Hepatocyte (in vitro differentiated cells): ENCODE results near the gene SLC30A4. TPM values are rescaled to one million over a fixed set of nuclear protein-coding genes. Genes with fewer than 3 reads are reported as not detected.

Experiments
- DNase-seq: peaks from one replicate; pipeline ENCODE4 v3.0.0-alpha.2; 2016; ENCODE audit warnings: low spot score
- H2AFZ ChIP-seq: fragments of 200-600 bp; sonication (generic); 2 replicates; pipeline ENCODE4 v1.6.0; 2016; ENCODE audit warnings: antibody characterized with exemption, mild to moderate bottlenecking
- H3K27ac ChIP-seq: fragments of 200-600 bp; sonication (generic); 2 replicates; pipeline ENCODE4 v1.5.1; 2016; ENCODE audit warnings: mild to moderate bottlenecking
- H3K27me3 ChIP-seq: fragments of 200-600 bp; sonication (generic); 2 replicates; pipeline ENCODE4 v1.6.1; 2016
- H3K36me3 ChIP-seq: fragments of 200-600 bp; sonication (generic); replicated peaks from 2 replicates; pipeline ENCODE4 v1.5.1; 2016; ENCODE audit warnings: low read depth; ENCODE audit not compliant: insufficient read depth
- H3K4me1 ChIP-seq: fragments of 200-600 bp; sonication (generic); 2 replicates; pipeline ENCODE4 v1.5.1; 2016; ENCODE audit warnings: mild to moderate bottlenecking, moderate library complexity; ENCODE audit not compliant: insufficient read depth
- H3K4me2 ChIP-seq: fragments of 200-600 bp; sonication (generic); 2 replicates; pipeline ENCODE4 v1.6.0; 2016
- H3K4me3 ChIP-seq: fragments of 200-600 bp; sonication (generic); 2 replicates; pipeline ENCODE4 v1.5.1; 2016; ENCODE audit warnings: mild to moderate bottlenecking
- H3K79me2 ChIP-seq: fragments of 200-600 bp; sonication (generic); 2 replicates; pipeline ENCODE4 v1.6.0; 2017; ENCODE audit warnings: mild to moderate bottlenecking
- H3K9me2 ChIP-seq: fragments of 200-600 bp; sonication (generic); replicated peaks from 2 replicates; pipeline ENCODE4 v1.6.0; 2017; ENCODE audit warnings: mild to moderate bottlenecking; ENCODE audit not compliant: insufficient read depth
- H3K9me3 ChIP-seq: fragments of 200-600 bp; sonication (generic); 2 replicates; pipeline ENCODE4 v1.5.1; 2016; ENCODE audit warnings: low read depth, mild to moderate bottlenecking
- H4K20me1 ChIP-seq: fragments of 200-600 bp; sonication (generic); 2 replicates; pipeline ENCODE4 v1.6.0; 2016; ENCODE audit warnings: mild to moderate bottlenecking; ENCODE audit not compliant: insufficient read depth, poor library complexity, severe bottlenecking
- CTCF ChIP-seq: fragments of 200-600 bp; sonication (generic); IDR thresholded peaks from 2 replicates; pipeline ENCODE4 v1.5.1; 2016; ENCODE audit warnings: antibody characterized with exemption, mild to moderate bottlenecking; ENCODE audit not compliant: poor library complexity
- EZH2 ChIP-seq: fragments of 200-600 bp; sonication (generic); IDR thresholded peaks from 2 replicates; pipeline ENCODE4 v1.6.1; 2016; ENCODE audit warnings: antibody characterized with exemption, mild to moderate bottlenecking, borderline replicate concordance
- EZH2phosphoT487 ChIP-seq: fragments of 200-600 bp; sonication (generic); IDR thresholded peaks from one replicate; pipeline ENCODE4 v1.6.1; 2018; ENCODE audit warnings: antibody characterized with exemption, mild to moderate bottlenecking, low read depth, moderate library complexity; ENCODE audit not compliant: unreplicated experiment, severe bottlenecking
- WGBS: methylation state at CpG from one replicate; pipeline ENCODE4 v1.1.6; 2016; ENCODE audit warnings: low lambda C conversion rate; ENCODE audit errors: missing lambda C conversion rate; 5-methylcytosine and 5-hydroxymethylcytosine counted together
- polyA plus RNA-seq: library from polyadenylated mRNA; unstranded; fragments of >200 nt; fragmentation: Nextera tagmentation; extraction: Ambion mirVana; gene quantifications from 2 replicates; pipeline ENCODE4 v1.2.1, GENCODE V29; 2016
- total RNA-seq: library from RNA; depleted of rRNA; stranded (reverse); fragments of >200 nt; gene quantifications from 2 replicates; pipeline ENCODE4 v1.2.3, GENCODE V29; 2014

Gene SLC30A4
- total and polyA plus RNA-seq, 2 experiments from 2014 or later: 2.9 to 4.1 TPM

DNA sequence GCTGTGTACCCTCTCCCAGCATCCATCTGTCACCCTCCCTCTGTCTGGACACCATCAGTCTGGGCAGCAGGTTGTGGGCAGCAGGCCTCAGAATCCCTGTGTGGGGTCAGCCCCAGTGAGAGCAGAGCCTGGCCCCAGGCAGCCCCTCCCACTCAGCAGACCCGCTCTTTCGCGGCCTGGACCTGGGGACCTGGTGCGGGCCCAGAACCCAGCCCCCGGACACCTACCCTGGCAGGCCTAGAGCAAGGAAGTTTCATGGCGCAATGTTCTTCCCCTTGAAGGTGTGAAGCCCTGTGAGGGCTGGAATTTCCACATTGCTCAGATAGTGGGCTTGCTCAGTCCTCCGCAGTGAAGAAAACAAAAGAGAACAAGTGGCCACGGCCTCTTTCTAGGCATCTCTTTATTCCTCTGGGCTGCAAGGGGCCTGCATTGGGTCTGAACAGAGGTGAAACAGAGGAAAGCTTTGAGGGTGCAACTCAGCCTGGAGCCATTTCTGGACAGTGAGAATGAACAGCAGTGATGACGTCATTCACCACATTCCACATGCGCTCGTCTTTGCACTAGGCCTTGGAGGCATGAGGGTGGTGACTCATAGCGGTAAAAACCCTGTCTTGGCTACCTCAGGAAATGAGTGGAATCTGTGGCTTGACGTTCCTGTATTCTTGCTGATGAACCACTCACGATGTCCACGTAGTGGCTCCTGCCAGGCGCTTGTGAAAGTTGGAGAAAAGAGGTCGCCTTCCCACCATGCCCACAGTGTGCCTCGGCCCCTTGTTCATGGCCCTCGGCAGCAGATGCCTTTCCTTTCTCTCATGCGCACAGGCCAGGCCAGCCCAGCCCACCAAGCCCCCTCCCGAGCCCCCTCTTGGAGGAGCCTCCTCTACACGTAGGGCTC lies 66.1 kb downstream of the SLC30A4 start:
- Histone ChIP-seq H3K4me2 (peak overlapping the region; percentile 36), H3K79me2 (no peaks in the 10 kb centered on the region), H4K20me1 (no peaks in the 10 kb centered on the region), H3K27me3 (no peaks in the 10 kb centered on the region), H2AFZ (peak overlapping the region; percentile 17), H3K4me3 (no peak overlapping the region), H3K9me2 (no peaks in the 10 kb centered on the region), H3K27ac (peak overlapping the region; percentile 86), H3K9me3 (no peaks in the 10 kb centered on the region), H3K36me3 (no peaks in the 10 kb centered on the region), H3K4me1 (peaks cover 13% of the 10 kb centered on the region)
- 61% methylated on average over 22 of the region's 22 CpGs for WGBS
- TF ChIP-seq EZH2 (no peak), CTCF (no peak), EZH2phosphoT487 (no peak)
- peak; percentile 90 for DNase-seq

DNA sequence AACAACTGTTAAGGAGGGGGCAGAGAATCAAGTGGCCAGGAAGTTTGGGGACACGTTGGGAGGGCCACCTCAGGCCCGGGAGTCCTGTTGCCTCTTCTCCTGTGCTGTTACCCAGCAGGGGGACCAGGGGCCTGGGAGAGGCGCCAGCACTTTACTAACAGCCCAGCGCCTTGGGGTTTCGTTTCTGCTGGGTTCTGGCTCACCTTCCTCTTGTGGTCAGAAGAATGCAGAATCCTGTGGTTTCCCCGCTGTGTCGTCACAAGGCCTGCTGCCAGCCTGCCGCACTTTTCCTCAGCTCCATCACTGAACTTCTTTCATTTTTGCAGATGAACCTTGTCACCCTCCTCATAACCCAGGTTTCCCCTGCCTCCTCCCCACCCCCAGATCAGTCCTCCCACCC lies 67.7 kb downstream of the SLC30A4 start:
- Histone ChIP-seq H3K4me2 (no peak overlapping the region), H3K79me2 (no peaks in the 10 kb centered on the region), H3K27me3 (no peaks in the 10 kb centered on the region), H2AFZ (no peak overlapping the region), H3K9me2 (no peaks in the 10 kb centered on the region), H3K27ac (no peak overlapping the region), H3K4me3 (no peak overlapping the region), H4K20me1 (no peaks in the 10 kb centered on the region), H3K9me3 (no peaks in the 10 kb centered on the region), H3K4me1 (peaks cover 19% of the 10 kb centered on the region), H3K36me3 (no peaks in the 10 kb centered on the region)
- TF ChIP-seq CTCF: no peak
- TF ChIP-seq EZH2: no peak
- no peak for TF ChIP-seq EZH2phosphoT487
- DNase-seq: peak; percentile 51
- 87% methylated on average over 8 of the region's 8 CpGs for WGBS

DNA sequence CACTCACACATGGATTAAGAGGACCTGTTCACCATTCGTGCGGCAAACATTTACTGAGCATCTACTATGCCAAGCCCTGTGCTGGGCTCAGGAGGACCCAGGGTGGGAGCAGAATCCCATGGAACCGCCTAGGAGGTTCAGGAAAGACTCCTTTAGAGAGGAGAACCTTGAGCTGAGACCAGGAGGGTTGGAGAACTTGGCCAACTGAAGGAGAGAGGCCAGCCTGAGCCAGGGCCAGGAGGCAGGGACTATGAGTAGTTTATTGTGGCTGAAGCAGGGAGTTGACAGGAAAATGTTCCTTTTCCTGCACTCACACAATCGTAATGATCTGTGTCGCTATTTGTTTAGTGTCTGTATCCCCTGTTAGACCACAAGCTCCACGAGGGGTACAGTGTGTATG lies 71.3 kb downstream of the SLC30A4 start:
- no peaks in the 10 kb centered on the region for H3K27me3 ChIP-seq
- no peak overlapping the region for H2AFZ ChIP-seq
- H3K27ac ChIP-seq: peak overlapping the region; percentile 96
- DNase-seq: no peak
- peaks cover 23% of the 10 kb centered on the region for H3K4me1 ChIP-seq
- H3K4me2 ChIP-seq: no peak overlapping the region
- no peaks in the 10 kb centered on the region for H3K79me2 ChIP-seq
- 93% methylated on average over 6 of the region's 6 CpGs for WGBS
- no peaks in the 10 kb centered on the region for H3K9me2 ChIP-seq
- H3K9me3 ChIP-seq: no peaks in the 10 kb centered on the region
- no peaks in the 10 kb centered on the region for H3K36me3 ChIP-seq
- H3K4me3 ChIP-seq: no peak overlapping the region
- no peaks in the 10 kb centered on the region for H4K20me1 ChIP-seq
- TF ChIP-seq EZH2phosphoT487 (no peak), EZH2 (no peak), CTCF (no peak)
